Measurements from ENCODE around the gene CFAP119. TPM values are rescaled to one million over a fixed set of nuclear protein-coding genes. Genes with fewer than 3 reads are reported as not detected.

Gene CFAP119
- total and polyA plus RNA-seq, 2 experiments from 2014 or later, result 2.2 to 5.2 TPM

DNA sequence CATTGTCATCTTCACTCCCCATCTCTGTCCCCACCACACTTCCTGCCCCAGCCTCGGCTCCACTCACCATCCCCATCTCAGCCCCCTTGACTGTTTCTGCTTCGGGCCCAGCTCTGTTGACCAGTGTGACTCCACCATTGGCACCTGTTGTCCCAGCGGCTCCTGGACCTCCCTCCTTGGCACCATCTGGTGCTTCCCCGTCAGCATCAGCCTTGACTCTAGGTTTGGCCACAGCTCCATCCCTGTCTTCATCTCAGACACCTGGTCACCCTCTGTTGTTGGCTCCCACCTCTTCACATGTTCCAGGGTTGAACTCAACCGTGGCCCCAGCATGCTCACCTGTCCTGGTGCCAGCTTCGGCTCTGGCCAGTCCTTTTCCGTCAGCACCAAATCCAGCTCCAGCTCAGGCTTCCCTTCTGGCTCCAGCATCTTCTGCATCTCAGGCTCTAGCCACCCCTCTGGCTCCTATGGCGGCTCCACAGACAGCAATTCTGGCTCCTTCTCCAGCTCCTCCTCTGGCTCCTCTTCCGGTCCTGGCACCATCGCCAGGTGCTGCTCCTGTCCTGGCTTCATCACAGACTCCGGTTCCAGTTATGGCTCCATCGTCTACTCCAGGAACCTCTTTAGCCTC lies 38.0 kb downstream of the CFAP119 start (continued):
- TF ChIP-seq, protein P1, sequence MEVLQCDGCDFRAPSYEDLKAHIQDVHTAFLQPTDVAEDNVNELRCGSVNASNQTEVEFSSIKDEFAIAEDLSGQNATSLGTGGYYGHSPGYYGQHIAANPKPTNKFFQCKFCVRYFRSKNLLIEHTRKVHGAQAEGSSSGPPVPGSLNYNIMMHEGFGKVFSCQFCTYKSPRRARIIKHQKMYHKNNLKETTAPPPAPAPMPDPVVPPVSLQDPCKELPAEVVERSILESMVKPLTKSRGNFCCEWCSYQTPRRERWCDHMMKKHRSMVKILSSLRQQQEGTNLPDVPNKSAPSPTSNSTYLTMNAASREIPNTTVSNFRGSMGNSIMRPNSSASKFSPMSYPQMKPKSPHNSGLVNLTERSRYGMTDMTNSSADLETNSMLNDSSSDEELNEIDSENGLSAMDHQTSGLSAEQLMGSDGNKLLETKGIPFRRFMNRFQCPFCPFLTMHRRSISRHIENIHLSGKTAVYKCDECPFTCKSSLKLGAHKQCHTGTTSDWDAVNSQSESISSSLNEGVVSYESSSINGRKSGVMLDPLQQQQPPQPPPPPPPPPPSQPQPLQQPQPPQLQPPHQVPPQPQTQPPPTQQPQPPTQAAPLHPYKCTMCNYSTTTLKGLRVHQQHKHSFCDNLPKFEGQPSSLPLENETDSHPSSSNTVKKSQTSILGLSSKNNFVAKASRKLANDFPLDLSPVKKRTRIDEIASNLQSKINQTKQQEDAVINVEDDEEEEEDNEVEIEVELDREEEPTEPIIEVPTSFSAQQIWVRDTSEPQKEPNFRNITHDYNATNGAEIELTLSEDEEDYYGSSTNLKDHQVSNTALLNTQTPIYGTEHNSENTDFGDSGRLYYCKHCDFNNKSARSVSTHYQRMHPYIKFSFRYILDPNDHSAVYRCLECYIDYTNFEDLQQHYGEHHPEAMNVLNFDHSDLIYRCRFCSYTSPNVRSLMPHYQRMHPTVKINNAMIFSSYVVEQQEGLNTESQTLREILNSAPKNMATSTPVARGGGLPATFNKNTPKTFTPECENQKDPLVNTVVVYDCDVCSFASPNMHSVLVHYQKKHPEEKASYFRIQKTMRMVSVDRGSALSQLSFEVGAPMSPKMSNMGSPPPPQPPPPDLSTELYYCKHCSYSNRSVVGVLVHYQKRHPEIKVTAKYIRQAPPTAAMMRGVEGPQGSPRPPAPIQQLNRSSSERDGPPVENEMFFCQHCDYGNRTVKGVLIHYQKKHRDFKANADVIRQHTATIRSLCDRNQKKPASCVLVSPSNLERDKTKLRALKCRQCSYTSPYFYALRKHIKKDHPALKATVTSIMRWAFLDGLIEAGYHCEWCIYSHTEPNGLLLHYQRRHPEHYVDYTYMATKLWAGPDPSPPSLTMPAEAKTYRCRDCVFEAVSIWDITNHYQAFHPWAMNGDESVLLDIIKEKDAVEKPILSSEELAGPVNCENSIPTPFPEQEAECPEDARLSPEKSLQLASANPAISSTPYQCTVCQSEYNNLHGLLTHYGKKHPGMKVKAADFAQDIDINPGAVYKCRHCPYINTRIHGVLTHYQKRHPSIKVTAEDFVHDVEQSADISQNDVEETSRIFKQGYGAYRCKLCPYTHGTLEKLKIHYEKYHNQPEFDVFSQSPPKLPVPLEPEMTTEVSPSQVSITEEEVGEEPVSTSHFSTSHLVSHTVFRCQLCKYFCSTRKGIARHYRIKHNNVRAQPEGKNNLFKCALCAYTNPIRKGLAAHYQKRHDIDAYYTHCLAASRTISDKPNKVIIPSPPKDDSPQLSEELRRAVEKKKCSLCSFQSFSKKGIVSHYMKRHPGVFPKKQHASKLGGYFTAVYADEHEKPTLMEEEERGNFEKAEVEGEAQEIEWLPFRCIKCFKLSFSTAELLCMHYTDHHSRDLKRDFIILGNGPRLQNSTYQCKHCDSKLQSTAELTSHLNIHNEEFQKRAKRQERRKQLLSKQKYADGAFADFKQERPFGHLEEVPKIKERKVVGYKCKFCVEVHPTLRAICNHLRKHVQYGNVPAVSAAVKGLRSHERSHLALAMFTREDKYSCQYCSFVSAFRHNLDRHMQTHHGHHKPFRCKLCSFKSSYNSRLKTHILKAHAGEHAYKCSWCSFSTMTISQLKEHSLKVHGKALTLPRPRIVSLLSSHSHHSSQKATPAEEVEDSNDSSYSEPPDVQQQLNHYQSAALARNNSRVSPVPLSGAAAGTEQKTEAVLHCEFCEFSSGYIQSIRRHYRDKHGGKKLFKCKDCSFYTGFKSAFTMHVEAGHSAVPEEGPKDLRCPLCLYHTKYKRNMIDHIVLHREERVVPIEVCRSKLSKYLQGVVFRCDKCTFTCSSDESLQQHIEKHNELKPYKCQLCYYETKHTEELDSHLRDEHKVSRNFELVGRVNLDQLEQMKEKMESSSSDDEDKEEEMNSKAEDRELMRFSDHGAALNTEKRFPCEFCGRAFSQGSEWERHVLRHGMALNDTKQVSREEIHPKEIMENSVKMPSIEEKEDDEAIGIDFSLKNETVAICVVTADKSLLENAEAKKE (CRISPR knock-in tag; IDR thresholded peaks at IDR 0.05), result no peak
- no peak for TF ChIP-seq NANOG (IDR thresholded peaks at IDR 0.05; ENCODE audit: borderline replicate concordance)

DNA sequence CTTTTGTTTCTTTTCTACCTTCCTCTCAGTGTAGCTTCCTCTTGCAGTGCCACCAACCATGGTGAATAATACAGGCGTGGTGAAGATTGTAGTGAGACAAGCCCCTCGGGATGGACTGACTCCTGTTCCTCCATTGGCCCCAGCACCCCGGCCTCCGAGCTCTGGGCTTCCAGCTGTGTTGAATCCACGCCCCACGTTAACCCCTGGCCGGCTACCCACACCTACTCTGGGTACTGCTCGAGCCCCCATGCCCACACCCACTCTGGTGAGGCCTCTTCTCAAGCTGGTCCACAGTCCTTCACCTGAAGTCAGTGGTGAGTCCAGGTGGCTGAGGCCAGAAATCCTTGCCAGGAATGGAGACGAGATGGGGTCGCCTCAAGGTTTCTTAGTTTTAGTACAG lies 38.9 kb downstream of the CFAP119 start:
- Histone ChIP-seq H3K79me2 (replicated peaks; ENCODE audit: insufficient read depth) (peaks cover 21% of the 10 kb centered on the region), H4K20me1 (replicated peaks; ENCODE audit: insufficient read depth) (peaks cover 33% of the 10 kb centered on the region), H3K27me3 (ENCODE audit: insufficient read depth) (no peaks in the 10 kb centered on the region), H3K4me2 (no peak overlapping the region), H3F3A (replicated peaks; ENCODE audit: low read depth) (no peaks in the 10 kb centered on the region; the same call in 1 of the 2 replicates), H2AFZ (no peak overlapping the region), H3K9me2 (ENCODE audit: insufficient read depth) (no peaks in the 10 kb centered on the region), H3K36me3 (ENCODE audit: insufficient read depth) (peaks cover 55% of the 10 kb centered on the region), H3K27ac (ENCODE audit: low read depth) (no peak overlapping the region), H3K4me1 (ENCODE audit: insufficient read depth) (peaks cover 6% of the 10 kb centered on the region), H3K4me3 (no peak overlapping the region)
- Mint-ChIP-seq H3K4me1 (peaks cover 6% of the 10 kb centered on the region), H3K9me3 (no peaks in the 10 kb centered on the region), H3K27ac (no peak overlapping the region), H3K4me3 (no peak overlapping the region), H3K27me3 (ENCODE audit: insufficient read depth, low read depth, poor library complexity) (peaks cover 10% of the 10 kb centered on the region), H3K36me3 (ENCODE audit: low read depth) (peaks cover 87% of the 10 kb centered on the region)
- TF ChIP-seq POLR2AphosphoS5 (IDR thresholded peaks at IDR 0.05; ENCODE audit: low read depth), result no peak
- no peak for TF ChIP-seq EZH2phosphoT487 (IDR thresholded peaks at IDR 0.05; ENCODE audit: unreplicated experiment)
- TF ChIP-seq, protein P2, sequence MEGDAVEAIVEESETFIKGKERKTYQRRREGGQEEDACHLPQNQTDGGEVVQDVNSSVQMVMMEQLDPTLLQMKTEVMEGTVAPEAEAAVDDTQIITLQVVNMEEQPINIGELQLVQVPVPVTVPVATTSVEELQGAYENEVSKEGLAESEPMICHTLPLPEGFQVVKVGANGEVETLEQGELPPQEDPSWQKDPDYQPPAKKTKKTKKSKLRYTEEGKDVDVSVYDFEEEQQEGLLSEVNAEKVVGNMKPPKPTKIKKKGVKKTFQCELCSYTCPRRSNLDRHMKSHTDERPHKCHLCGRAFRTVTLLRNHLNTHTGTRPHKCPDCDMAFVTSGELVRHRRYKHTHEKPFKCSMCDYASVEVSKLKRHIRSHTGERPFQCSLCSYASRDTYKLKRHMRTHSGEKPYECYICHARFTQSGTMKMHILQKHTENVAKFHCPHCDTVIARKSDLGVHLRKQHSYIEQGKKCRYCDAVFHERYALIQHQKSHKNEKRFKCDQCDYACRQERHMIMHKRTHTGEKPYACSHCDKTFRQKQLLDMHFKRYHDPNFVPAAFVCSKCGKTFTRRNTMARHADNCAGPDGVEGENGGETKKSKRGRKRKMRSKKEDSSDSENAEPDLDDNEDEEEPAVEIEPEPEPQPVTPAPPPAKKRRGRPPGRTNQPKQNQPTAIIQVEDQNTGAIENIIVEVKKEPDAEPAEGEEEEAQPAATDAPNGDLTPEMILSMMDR (conservative IDR thresholded peaks at IDR 0.05; ENCODE audit: low read depth in 2 of 2), result no peak
- TF ChIP-seq STAT1 (IDR thresholded peaks at IDR 0.05; ENCODE audit: unreplicated experiment), result no peak
- no peak for TF ChIP-seq ZNF331 (CRISPR knock-in tag; IDR thresholded peaks at IDR 0.05; ENCODE audit: low read depth)
- TF ChIP-seq CREB1 (CRISPR knock-in tag; IDR thresholded peaks at IDR 0.05; ENCODE audit: low read depth), result no peak
- TF ChIP-seq, protein P3, sequence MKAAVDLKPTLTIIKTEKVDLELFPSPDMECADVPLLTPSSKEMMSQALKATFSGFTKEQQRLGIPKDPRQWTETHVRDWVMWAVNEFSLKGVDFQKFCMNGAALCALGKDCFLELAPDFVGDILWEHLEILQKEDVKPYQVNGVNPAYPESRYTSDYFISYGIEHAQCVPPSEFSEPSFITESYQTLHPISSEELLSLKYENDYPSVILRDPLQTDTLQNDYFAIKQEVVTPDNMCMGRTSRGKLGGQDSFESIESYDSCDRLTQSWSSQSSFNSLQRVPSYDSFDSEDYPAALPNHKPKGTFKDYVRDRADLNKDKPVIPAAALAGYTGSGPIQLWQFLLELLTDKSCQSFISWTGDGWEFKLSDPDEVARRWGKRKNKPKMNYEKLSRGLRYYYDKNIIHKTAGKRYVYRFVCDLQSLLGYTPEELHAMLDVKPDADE (IDR thresholded peaks at IDR 0.05), result no peak
- TF ChIP-seq EZH2 (IDR thresholded peaks at IDR 0.05; ENCODE audit: low read depth, unreplicated experiment), result no peak
- TF ChIP-seq ZNF114 (CRISPR knock-in tag; IDR thresholded peaks at IDR 0.05), result no peak
- ATAC-seq, result no peak
- DNase-seq (ENCODE audit: low spot score), result no peak

Measured in GM23338 (cell line).